ENCODE measurements around the gene BHLHE23. TPM values are rescaled to one million over a fixed set of nuclear protein-coding genes. Genes with fewer than 3 reads are reported as not detected.

BHLHE23 gene
- total RNA-seq, 1 experiment from 2014 or later: not detected

GRCh38 chr20:63047946-63048345 is 41.2 kb upstream of the BHLHE23 start:
- ChIA-PET POLR2A (no interaction called here), CTCF (interaction anchor here (0.5 to 1.1 kb wide), 3 partner anchors 35 to 636 kb away, joined by 3 to 6 read pairs (median 3); no protein-coding TSS in a partner anchor)
- no peak for DNase-seq (ENCODE audit: unreplicated experiment)
- TF ChIP-seq, protein P1, sequence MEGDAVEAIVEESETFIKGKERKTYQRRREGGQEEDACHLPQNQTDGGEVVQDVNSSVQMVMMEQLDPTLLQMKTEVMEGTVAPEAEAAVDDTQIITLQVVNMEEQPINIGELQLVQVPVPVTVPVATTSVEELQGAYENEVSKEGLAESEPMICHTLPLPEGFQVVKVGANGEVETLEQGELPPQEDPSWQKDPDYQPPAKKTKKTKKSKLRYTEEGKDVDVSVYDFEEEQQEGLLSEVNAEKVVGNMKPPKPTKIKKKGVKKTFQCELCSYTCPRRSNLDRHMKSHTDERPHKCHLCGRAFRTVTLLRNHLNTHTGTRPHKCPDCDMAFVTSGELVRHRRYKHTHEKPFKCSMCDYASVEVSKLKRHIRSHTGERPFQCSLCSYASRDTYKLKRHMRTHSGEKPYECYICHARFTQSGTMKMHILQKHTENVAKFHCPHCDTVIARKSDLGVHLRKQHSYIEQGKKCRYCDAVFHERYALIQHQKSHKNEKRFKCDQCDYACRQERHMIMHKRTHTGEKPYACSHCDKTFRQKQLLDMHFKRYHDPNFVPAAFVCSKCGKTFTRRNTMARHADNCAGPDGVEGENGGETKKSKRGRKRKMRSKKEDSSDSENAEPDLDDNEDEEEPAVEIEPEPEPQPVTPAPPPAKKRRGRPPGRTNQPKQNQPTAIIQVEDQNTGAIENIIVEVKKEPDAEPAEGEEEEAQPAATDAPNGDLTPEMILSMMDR (IDR thresholded peaks at IDR 0.05; ENCODE audit: unreplicated experiment): no peak
- intact Hi-C loops (cut with micrococcal nuclease): no loop called here
- H3K4me3 Mint-ChIP-seq (ENCODE audit: unreplicated experiment): no peak overlapping the region
- no peaks in the 10 kb centered on the region for H3K4me1 Mint-ChIP-seq (ENCODE audit: insufficient read depth, unreplicated experiment)
- no TSS peak for BruUV-seq (replicated peaks)
- H3K27me3 Mint-ChIP-seq (ENCODE audit: insufficient read depth, unreplicated experiment): peaks cover 65% of the 10 kb centered on the region
- no peak overlapping the region for H3K27ac Mint-ChIP-seq (ENCODE audit: low read depth, unreplicated experiment)
- peaks cover 6% of the 10 kb centered on the region for H3K9me3 Mint-ChIP-seq (ENCODE audit: unreplicated experiment)
- no peaks in the 10 kb centered on the region for H3K36me3 Mint-ChIP-seq (ENCODE audit: insufficient read depth, unreplicated experiment)

DNA sequence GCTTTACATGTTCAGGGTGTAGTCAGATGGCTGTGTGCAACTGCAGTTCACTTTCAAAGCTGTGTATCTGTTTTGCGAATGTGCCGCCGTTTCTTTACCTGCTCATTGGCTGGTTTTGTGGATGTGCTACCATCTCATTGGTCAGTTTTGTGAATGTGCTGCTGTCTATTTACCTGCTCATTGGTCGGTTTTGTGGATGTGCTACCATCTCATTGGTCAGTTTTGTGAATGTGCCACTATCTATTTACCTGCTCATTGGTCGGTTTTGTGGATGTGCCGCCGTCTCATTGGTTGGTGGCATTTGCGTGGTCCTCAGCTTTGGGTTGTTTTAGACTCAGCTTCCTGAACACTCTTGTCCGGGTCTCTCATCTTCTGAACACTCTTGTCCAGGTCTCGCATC is 40.5 kb upstream of the BHLHE23 start:
- no peak for DNase-seq (ENCODE audit: unreplicated experiment)
- Mint-ChIP-seq H3K27ac (ENCODE audit: low read depth, unreplicated experiment) (no peak overlapping the region), H3K4me1 (ENCODE audit: insufficient read depth, unreplicated experiment) (no peaks in the 10 kb centered on the region), H3K9me3 (ENCODE audit: unreplicated experiment) (peaks cover 6% of the 10 kb centered on the region), H3K27me3 (ENCODE audit: insufficient read depth, unreplicated experiment) (peaks cover 65% of the 10 kb centered on the region), H3K4me3 (ENCODE audit: unreplicated experiment) (no peak overlapping the region), H3K36me3 (ENCODE audit: insufficient read depth, unreplicated experiment) (no peaks in the 10 kb centered on the region)
- CTCF ChIA-PET: interaction anchor here (1.6 kb wide), 1 partner anchor 8 kb away, joined by 5 read pairs; no protein-coding TSS in a partner anchor
- POLR2A ChIA-PET: interaction anchor here (0.5 kb wide), 1 partner anchor 287 kb away, joined by 3 read pairs; no protein-coding TSS in a partner anchor
- TF ChIP-seq, protein P1 (IDR thresholded peaks at IDR 0.05; ENCODE audit: unreplicated experiment): no peak
- intact Hi-C loops (cut with micrococcal nuclease): no loop called here
- no TSS peak for BruUV-seq (replicated peaks)

DNA sequence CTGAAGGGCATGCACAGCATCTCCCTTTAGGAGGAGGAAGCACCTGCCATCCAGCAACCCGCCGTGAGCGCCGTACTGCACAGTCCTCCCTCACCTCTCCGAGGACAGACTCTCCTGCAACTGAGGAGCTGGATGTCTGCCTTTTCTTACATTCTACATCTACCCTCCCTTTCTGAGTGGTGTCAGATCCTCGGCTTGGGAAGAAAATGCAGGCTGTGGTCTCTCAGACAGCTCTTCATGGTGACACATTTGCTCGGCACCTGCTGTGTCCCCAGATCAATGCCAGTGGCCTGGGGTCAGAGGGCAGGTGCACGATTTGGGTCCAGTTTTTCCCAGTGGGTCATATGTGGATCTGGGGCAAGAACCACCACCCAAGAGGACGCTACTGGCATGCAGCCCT is 40.1 kb upstream of the BHLHE23 start:
- Mint-ChIP-seq H3K36me3 (ENCODE audit: insufficient read depth, unreplicated experiment) (no peaks in the 10 kb centered on the region), H3K4me3 (ENCODE audit: unreplicated experiment) (no peak overlapping the region), H3K27me3 (ENCODE audit: insufficient read depth, unreplicated experiment) (peaks cover 65% of the 10 kb centered on the region), H3K27ac (ENCODE audit: low read depth, unreplicated experiment) (no peak overlapping the region), H3K9me3 (ENCODE audit: unreplicated experiment) (peaks cover 6% of the 10 kb centered on the region), H3K4me1 (ENCODE audit: insufficient read depth, unreplicated experiment) (no peaks in the 10 kb centered on the region)
- intact Hi-C loops (cut with micrococcal nuclease): no loop called here
- no TSS peak for BruUV-seq (replicated peaks)
- ChIA-PET POLR2A (interaction anchor here (0.5 kb wide), 1 partner anchor 288 kb away, joined by 3 read pairs; no protein-coding TSS in a partner anchor), CTCF (interaction anchor here (1.6 kb wide), 1 partner anchor 8 kb away, joined by 5 read pairs; no protein-coding TSS in a partner anchor)
- TF ChIP-seq, protein P1 (IDR thresholded peaks at IDR 0.05; ENCODE audit: unreplicated experiment): no peak
- DNase-seq (ENCODE audit: unreplicated experiment): no peak

- Mint-ChIP-seq H3K4me3 (ENCODE audit: unreplicated experiment) (no peak overlapping the region), H3K4me1 (ENCODE audit: insufficient read depth, unreplicated experiment) (no peaks in the 10 kb centered on the region), H3K27ac (ENCODE audit: low read depth, unreplicated experiment) (no peak overlapping the region), H3K36me3 (ENCODE audit: insufficient read depth, unreplicated experiment) (no peaks in the 10 kb centered on the region), H3K27me3 (ENCODE audit: insufficient read depth, unreplicated experiment) (peaks cover 65% of the 10 kb centered on the region), H3K9me3 (ENCODE audit: unreplicated experiment) (peaks cover 5% of the 10 kb centered on the region)
- BruUV-seq (replicated peaks): no TSS peak
- TF ChIP-seq, protein P1 (IDR thresholded peaks at IDR 0.05; ENCODE audit: unreplicated experiment): no peak
- no peak for DNase-seq (ENCODE audit: unreplicated experiment)
- POLR2A ChIA-PET: interaction anchor here (0.7 kb wide), 1 partner anchor 54 kb away, joined by 3 read pairs; no protein-coding TSS in a partner anchor
- CTCF ChIA-PET: interaction anchor here (1.6 kb wide), 1 partner anchor 9 kb away, joined by 5 read pairs; no protein-coding TSS in a partner anchor
- intact Hi-C loops (cut with micrococcal nuclease): no loop called here
These were observed 39.2 kb upstream of the BHLHE23 start for GRCh38 chr20:63045991-63046390.
